GM19193 (cell line): ENCODE data around the gene STEEP1.

Source experiments
- POLR2A ChIP-seq: IDR thresholded peaks from 4 replicates; pipeline ENCODE4 v1.6.1; 2011; ENCODE audit not compliant: insufficient read depth, insufficient read length; ENCODE audit errors: extremely low read depth

STEEP1 gene

GRCh38 chrX:119502727-119503483 is 62.3 kb downstream of the STEEP1 start:
- no peak for TF ChIP-seq POLR2A

DNA sequence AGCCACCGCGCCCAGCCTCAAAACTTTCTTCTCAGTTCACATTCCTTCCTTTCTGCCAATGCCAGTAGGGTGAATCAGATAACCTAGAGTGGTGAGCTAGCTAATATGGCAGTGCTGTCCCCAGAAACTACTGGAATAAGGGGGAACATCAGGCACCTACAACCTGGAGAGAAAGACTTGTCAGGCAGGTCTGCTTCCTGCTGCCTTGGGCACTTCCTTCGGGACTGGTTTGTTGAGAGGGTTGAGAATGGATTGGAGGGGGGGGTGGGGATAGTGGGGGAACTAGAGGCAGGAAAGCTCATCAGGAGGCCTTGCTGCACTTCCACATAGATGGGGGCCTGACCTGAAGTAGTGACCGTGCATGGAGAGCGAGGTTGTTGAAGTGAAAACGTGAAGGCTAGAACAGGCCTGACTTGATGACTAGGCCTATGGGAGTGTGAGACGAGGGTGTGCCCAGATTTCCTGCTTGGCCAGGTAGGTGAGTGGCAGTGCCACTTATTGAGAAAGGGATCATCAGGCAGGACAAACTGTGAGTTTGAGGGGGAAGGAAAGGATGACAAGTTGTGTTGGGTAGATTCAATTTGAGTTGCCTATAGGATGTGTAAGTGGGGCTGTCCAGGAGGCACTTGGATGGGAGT is 63.6 kb downstream of the STEEP1 start:
- TF ChIP-seq POLR2A: no peak

- no peak for TF ChIP-seq POLR2A
Measured at GRCh38 chrX:119500061-119500800, 65.0 kb downstream of the STEEP1 start.

DNA sequence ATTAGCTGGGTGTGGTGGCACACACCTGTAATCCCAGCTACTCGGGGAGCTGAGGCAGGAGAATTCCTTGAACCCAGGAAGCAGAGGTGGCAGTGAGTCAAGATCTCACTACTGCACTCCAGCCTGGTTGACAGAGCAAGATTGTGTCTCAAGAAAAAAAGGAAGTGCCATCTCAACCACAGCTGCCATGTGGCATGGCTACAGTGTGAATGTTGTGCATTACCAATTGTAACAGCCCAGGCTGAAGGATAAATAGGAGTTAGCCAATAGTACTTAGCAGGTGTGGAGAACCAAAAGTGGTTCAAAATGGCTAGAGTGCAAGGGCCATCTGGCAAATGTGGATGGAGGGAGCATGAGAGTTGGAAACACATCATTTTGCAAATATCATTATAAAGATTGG is 68.0 kb downstream of the STEEP1 start:
- no peak for TF ChIP-seq POLR2A

DNA sequence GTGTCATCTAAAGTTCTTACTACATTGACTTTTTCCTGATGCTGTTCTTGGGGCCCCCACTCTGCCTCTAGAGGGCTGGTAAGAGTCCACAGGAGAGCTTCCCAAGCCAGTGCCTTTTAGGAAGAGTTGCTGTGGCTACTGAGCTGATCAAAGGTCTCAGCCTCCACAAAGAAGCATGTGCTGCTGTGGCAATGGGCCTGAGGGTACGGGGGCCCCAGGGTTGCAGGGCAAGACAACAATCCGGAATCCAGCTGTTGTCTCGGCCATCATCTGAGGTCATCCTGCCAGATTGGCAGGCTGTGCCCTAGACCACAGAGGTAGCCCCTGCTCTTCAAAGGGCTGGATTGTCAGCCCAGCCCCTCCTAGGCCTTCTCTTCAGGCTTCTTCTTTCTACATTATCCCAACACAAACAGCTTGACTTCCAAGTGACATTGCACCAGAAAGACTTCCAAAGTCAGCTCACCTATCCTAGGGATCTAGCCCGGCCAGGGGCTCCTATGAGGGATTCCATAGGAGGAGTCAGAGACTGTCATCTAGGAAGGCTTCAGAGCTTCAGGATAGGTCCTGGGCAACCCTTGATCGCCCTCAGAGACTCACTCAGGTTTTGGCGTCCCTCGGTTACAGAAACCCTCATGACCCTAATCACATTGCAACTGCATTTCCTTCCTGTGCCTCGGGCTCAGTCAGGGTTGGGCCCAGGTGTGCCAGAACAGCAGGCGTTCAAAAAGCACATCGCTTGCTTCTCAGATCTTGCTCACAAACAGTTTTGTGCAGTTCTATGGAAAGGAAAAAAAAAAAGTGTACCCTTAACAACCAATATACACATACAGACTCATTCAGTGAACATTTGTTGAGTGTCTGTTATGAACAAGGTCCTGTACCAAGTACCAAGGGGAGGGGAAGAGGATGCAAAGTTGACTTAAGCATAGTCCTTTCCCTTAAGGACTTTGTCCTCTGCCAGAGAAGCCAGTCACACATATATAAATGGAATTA is 69.2 kb downstream of the STEEP1 start:
- no peak for TF ChIP-seq POLR2A

DNA sequence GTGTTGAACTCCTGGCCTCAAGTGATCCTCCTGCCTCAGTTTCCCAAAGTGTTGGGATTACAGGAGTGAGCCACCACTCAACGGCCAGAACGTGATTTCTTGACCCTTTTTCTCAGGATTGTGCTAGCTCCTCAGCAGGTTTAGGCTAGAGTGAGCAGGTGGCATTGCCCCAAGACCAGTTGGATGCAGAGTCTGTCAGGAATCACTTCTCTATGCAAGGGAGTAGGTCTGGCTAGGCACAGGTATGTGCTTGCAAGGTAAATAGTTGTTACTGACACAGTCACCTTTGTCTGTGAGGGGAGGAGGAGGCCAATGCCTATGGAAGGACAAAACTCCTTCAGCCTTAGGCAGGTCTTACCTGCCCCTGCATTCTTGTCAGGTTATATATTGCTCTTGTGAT is 72.7 kb downstream of the STEEP1 start:
- TF ChIP-seq POLR2A: no peak

DNA sequence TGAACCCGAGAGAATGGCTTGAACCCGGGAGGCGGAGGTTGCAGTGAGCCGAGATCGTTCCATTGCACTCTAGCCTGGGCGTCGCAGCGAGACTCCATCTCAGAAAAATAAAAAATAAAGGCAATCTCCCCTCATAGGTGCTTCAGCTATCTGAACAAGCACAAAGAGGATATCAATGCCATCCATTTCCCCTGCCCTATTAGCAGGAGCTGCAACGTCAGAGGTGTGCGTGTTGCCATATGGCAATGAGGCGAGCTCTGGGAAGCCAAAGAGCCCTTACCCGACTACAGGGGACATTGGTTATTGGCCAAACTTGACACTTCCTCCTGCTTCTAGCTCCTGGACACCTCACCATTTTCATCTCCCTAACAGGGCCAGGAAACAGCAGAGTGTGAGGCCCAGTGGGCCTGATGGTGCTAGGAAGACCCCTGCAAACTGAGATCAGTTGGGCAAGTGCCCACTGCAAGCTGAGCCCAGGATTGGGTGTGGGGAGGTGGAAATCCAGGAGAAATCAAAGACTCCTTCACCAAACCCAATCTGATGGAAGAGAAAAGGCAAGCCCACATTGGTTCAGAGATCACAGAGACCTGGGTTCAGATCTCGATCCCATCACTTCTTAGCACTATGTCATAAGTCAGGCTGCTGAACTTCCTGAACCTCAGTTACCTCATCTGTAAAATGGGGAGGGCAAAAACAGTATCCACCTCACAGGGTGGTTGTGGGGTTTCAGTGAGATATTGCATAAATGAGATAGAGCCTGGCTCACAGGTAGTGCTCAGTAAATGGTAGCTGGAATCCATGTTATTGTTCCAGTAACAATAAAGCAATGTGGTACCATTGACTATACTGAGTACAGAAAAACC is 75.8 kb downstream of the STEEP1 start:
- no peak for TF ChIP-seq POLR2A

DNA sequence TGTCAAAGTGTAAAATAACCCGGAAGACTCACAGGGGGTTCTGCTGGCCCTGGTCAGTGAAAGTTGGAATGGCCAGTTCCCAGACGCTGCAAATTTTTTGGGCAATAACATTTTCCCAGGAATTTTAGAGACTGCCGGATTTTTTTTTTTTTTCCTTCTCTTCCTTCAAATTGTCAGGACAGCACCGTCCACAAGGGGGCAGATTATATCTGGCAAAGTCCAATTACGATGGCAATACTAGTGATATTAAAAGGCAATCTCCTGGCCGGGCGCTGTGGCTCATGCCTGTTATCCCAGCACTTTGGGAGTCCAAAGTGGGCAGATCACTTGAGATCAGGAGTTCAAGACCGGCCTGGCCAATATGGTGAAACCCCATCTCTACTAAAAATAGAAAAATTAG is 76.5 kb downstream of the STEEP1 start:
- no peak for TF ChIP-seq POLR2A
